ENCODE data around the gene C19orf67. TPM values are rescaled to one million over a fixed set of nuclear protein-coding genes. Genes with fewer than 3 reads are reported as not detected.

The C19orf67 gene
- total and polyA plus RNA-seq, 2 experiments from 2014 or later = not detected

- DNase-seq (ENCODE audit: low spot score) (no peak), ATAC-seq (no peak)
These were observed 25.1 kb upstream of the C19orf67 start for GRCh38 chr19:14110650-14111049.

GRCh38 chr19:14107581-14108461 is 22.2 kb upstream of the C19orf67 start:
- H3K9me3 Mint-ChIP-seq = no peaks in the 10 kb centered on the region
- Histone ChIP-seq H3K4me1 (ENCODE audit: insufficient read depth) (peaks cover 15% of the 10 kb centered on the region), H4K20me1 (replicated peaks; ENCODE audit: insufficient read depth) (no peaks in the 10 kb centered on the region; the same call in 1 of the 2 replicates), H3F3A (replicated peaks; ENCODE audit: low read depth) (peaks cover 4% of the 10 kb centered on the region; the same call in 1 of the 2 replicates), H3K9me2 (ENCODE audit: insufficient read depth) (no peaks in the 10 kb centered on the region), H3K4me2 (no peak overlapping the region), H3K79me2 (replicated peaks; ENCODE audit: insufficient read depth) (no peaks in the 10 kb centered on the region), H3K27me3 (ENCODE audit: insufficient read depth) (no peaks in the 10 kb centered on the region), H3K36me3 (ENCODE audit: insufficient read depth) (no peaks in the 10 kb centered on the region), H3K27ac (ENCODE audit: low read depth) (0 out of 2 replicates have a peak overlapping the region, but pooled peaks have one; percentile 26), H3K4me3 (no peak overlapping the region), H2AFZ (no peak overlapping the region)
- TF ChIP-seq JUNB (IDR thresholded peaks at IDR 0.05; ENCODE audit: unreplicated experiment) (no peak), STAT1 (IDR thresholded peaks at IDR 0.05; ENCODE audit: unreplicated experiment) (no peak), POLR2AphosphoS5 (IDR thresholded peaks at IDR 0.05; ENCODE audit: low read depth) (no peak)
- H3K4me1 Mint-ChIP-seq = peaks cover 13% of the 10 kb centered on the region
- H3K4me3 Mint-ChIP-seq = no peak overlapping the region
- no peak for ATAC-seq
- DNase-seq (ENCODE audit: low spot score) = no peak
- peaks cover 4% of the 10 kb centered on the region for H3K27me3 Mint-ChIP-seq (ENCODE audit: insufficient read depth, low read depth, poor library complexity)
- H3K36me3 Mint-ChIP-seq (ENCODE audit: low read depth) = no peaks in the 10 kb centered on the region; the same call in 2 of the 3 replicates
- H3K27ac Mint-ChIP-seq = no peak overlapping the region; the same call in 1 of the 2 replicates

More at GRCh38 chr19:14110650-14111049, 25.1 kb upstream of the C19orf67 start:
- Histone ChIP-seq H3K4me1 (ENCODE audit: insufficient read depth) (peaks cover 29% of the 10 kb centered on the region), H3F3A (replicated peaks; ENCODE audit: low read depth) (peaks cover 15% of the 10 kb centered on the region), H3K9me2 (ENCODE audit: insufficient read depth) (no peaks in the 10 kb centered on the region), H3K27ac (ENCODE audit: low read depth) (no peak overlapping the region), H2AFZ (no peak overlapping the region), H3K27me3 (ENCODE audit: insufficient read depth) (no peaks in the 10 kb centered on the region), H3K36me3 (ENCODE audit: insufficient read depth) (no peaks in the 10 kb centered on the region), H3K4me3 (no peak overlapping the region), H4K20me1 (replicated peaks; ENCODE audit: insufficient read depth) (no peaks in the 10 kb centered on the region; the same call in 1 of the 2 replicates), H3K79me2 (replicated peaks; ENCODE audit: insufficient read depth) (peaks cover 4% of the 10 kb centered on the region; the same call in 1 of the 2 replicates), H3K4me2 (no peak overlapping the region)
- Mint-ChIP-seq H3K9me3 (no peaks in the 10 kb centered on the region), H3K4me3 (no peak overlapping the region), H3K27ac (no peak overlapping the region; the same call in 1 of the 2 replicates), H3K27me3 (ENCODE audit: insufficient read depth, low read depth, poor library complexity) (peaks cover 4% of the 10 kb centered on the region), H3K4me1 (peaks cover 25% of the 10 kb centered on the region), H3K36me3 (ENCODE audit: low read depth) (no peaks in the 10 kb centered on the region)
- TF ChIP-seq CREB1 (CRISPR knock-in tag; IDR thresholded peaks at IDR 0.05; ENCODE audit: low read depth) = no peak

GRCh38 chr19:14106840-14107239 is 21.3 kb upstream of the C19orf67 start:
- Mint-ChIP-seq H3K4me1 (peaks cover 4% of the 10 kb centered on the region), H3K4me3 (no peak overlapping the region), H3K27me3 (ENCODE audit: insufficient read depth, low read depth, poor library complexity) (peaks cover 2% of the 10 kb centered on the region), H3K36me3 (ENCODE audit: low read depth) (no peaks in the 10 kb centered on the region; the same call in 2 of the 3 replicates), H3K9me3 (no peaks in the 10 kb centered on the region), H3K27ac (no peak overlapping the region; the same call in 1 of the 2 replicates)
- peaks cover 5% of the 10 kb centered on the region; the same call in 1 of the 2 replicates for H3K4me1 ChIP-seq (ENCODE audit: insufficient read depth)
- no peaks in the 10 kb centered on the region for H3K36me3 ChIP-seq (ENCODE audit: insufficient read depth)
- H4K20me1 ChIP-seq (replicated peaks; ENCODE audit: insufficient read depth) = no peaks in the 10 kb centered on the region; the same call in 1 of the 2 replicates
- DNase-seq (ENCODE audit: low spot score) (peak; percentile 24), ATAC-seq (peak; percentile 52)
- no peak overlapping the region for H3K4me2 ChIP-seq
- no peak overlapping the region for H3K27ac ChIP-seq (ENCODE audit: low read depth)
- no peaks in the 10 kb centered on the region for H3K27me3 ChIP-seq (ENCODE audit: insufficient read depth)
- H3K4me3 ChIP-seq = no peak overlapping the region
- no peaks in the 10 kb centered on the region for H3K9me2 ChIP-seq (ENCODE audit: insufficient read depth)
- H2AFZ ChIP-seq = no peak overlapping the region
- TF ChIP-seq ZNF462 (CRISPR knock-in tag; IDR thresholded peaks at IDR 0.05) = no peak
- peak; percentile 14 to 22; a peak in 2 of 4 replicates for TF ChIP-seq CTCF (conservative IDR thresholded peaks at IDR 0.05; ENCODE audit: low read depth in 2 of 2)
- no peaks in the 10 kb centered on the region for H3K79me2 ChIP-seq (replicated peaks; ENCODE audit: insufficient read depth)
- no peaks in the 10 kb centered on the region; the same call in 1 of the 2 replicates for H3F3A ChIP-seq (replicated peaks; ENCODE audit: low read depth)
